HUDEP-2 (cell line): ENCODE results near the gene TBL2.
A peak's percentile ranks its signal among the peaks of the same experiment; 100 is the strongest.
"Not testable (repeated sequence)": the region's sequence is repeated elsewhere in the genome, so short reads cannot be mapped to it uniquely, and the experiment has no call there.

Experiments used
- DNase-seq, 76 experiments: peaks; one replicate each; lab custom pipeline; 2025; ENCODE audit not compliant: unreplicated experiment in 76 of 76; lab: John Stamatoyannopoulos, UW

TBL2 gene

DNA sequence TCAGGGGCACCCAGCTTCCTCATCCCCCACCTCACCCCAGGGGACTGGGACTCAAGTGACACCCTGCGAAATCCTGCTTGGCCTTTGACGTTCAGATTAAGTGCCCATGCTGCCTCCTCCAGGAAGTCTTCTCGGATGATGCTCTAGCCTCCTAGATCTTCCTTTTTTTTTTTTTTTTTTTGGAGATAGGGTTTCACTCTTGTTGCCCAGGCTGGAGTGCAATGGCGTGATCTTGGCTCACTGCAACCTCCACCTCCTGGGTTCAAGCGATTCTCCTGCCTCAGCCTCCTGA is 29.3 kb upstream of the TBL2 start:
- not testable (repeated sequence) for DNase-seq

DNA sequence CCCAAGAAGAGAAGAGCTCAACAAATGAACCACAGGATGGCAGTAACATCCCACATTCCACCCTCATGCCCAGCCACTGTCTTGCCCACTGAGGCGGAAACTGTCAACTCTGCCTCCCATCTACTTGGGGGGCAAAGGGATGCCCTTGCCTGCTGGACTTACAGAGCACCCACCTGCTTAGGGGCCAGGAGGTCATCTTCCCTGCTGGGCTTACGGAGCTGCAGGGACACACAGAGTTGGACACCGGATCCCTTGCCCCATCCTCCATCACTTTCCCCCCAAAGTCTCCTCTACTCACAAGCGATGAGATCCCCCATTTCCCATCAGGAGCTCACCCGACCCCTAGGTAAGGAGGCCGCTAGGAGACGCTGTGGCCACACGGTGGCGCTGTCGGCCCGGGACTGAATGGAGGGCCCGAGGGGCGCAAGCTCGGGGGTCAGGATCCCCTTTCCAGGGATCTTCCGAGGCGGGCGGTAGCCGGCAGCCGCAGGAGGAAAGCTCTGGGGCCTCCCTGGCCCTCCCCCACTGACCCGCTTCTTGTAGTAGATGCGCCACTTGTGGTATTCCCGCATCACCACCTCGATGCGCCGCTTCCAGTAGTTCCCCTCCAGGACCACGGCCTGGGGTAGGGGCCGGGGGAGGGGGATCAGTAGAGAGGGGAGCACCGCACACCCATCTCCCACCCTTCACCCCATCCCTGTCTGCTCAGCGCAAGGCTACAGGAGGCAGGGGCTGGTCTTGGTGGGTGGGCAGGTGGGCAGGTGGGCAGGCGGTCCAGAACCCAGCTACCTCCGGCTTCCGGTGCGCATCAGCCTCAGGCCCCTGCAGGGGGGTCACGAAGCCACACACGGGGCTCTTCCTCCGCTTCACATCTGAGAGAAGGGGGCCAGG is 28.7 kb upstream of the TBL2 start:
- DNase-seq: peak in 36 of 76 experiments; percentile 4 to 50 (median 22)

DNA sequence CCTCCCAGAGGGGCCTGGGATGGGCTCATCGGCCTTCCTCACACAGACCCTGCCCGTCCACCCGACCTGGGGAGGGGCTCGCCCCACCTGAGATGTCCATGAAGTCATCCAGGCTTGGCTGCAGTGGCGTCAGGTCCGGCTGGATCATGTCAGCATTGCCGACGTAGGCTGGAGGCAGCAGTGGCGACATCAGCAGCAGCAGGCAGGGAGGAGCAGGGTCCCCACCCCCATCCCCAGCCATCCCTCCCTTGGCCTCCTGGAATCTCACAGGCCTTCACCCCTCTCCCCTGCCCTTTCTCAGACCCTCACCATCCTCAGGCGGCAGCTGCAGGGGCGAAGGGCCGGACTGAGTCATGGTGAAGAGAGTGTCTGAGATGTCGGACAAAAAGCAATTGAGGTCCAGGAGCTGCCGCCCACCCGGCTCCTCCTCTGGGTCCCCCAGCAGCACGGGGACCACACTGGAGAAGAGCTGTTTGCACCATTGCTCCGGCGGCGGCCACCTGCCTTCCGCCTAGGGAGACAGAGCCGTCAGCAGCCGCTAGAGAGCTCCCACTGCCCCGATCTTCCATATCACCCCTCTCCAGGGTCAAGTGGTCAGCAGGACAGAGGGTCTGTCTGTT is 27.3 kb upstream of the TBL2 start:
- no peak for DNase-seq

DNA sequence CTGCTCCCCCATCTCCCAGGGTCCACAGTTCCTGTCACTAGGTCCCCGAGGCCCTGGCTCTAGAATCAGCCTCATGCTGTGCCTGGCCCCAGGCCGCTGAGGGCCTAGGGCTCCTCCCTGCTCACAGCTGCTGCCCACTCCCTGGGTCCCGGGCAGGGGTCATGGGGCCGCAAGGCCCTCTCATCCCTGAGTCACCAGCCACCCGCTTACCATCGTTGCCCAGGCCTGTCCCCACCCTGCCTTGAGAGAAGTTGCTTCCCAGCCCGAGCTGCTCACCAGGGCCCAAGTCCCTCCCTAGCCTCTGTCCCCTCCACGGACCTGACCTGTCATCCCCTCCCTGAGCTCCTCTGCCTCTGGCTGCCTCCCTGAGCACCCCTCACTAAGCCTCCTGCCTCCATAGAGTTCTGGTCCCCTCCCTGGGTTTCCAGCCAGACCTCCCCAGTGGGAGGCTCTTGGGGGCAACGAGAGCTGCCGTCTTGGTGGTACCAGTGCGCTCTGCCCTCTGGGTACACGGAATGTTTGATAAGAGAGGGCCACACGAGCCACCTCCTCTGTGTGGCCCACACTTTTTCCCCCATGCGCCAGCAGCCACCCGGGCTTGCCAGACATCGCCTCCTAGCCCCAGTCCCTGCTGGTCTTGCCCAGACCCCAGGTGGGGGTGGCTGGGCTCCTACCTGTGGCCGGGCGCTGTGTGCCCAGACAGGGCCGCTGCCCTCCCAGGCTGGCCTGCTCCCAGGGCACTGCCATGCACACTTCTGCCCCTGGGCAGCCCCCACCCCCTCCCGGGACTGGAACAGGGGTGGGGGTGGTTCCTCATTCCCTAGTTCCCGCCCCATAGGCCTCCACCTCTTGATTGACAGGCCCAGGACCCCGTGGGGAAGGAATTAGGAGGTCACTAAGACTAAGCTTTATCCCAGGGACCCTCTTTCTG is 24.6 kb upstream of the TBL2 start:
- no peak for DNase-seq

DNA sequence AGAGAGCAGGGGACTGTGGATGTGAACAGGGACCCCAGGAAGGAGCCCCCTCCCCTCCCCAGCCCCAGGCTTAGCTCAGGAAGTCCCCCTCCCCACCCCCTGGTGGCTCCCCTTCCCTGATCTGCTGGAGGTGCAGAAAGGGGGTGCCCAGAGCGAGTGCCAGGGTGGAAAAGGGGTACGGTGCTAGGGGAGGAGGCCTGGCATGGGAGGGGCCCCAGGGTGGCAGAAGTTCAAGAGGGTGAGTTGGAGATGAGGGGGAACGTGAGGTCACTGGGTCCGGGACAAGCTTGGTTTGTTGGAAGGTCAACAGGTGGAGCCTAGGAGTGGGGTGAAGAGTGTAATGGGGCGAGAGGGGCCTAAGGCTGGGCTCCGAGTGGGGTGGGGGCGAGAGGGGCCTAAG is 21.5 kb upstream of the TBL2 start:
- no peak for DNase-seq

DNA sequence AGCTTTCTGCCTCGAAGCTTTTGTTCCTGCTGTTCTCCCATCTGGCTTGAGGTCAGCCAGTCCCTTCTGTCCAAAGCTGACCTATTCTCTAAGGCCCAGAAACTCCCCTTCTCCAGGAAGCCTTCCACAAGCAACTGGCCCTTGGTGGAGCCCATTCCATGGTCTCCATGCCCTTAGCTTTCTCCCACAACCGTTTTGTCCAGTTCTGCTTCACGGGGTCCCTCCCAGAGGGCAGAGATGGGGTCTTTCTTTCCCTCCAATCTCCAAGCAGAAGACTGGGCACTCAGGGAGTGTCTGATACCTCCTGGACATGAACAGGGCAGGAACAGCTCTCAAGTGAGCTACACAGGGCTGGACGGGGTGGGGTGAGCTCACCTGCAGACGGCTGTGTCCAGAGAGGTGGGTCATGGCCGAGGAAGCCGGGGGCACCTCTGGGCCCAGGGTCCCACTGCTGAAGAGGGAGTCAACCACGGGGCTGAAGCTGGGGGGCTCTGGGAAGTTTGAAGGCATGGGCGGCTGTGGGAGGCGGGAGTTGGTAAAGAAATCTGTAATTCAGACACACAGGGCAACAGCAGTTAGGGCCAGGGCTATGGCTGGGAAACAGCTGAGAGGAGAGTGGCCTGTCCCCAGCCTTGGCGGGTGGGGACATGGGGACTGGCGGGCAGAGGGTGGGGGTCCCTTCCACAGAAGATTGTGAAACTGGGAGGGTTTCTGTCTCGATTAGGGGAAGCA is 20.9 kb upstream of the TBL2 start:
- DNase-seq: no peak

DNA sequence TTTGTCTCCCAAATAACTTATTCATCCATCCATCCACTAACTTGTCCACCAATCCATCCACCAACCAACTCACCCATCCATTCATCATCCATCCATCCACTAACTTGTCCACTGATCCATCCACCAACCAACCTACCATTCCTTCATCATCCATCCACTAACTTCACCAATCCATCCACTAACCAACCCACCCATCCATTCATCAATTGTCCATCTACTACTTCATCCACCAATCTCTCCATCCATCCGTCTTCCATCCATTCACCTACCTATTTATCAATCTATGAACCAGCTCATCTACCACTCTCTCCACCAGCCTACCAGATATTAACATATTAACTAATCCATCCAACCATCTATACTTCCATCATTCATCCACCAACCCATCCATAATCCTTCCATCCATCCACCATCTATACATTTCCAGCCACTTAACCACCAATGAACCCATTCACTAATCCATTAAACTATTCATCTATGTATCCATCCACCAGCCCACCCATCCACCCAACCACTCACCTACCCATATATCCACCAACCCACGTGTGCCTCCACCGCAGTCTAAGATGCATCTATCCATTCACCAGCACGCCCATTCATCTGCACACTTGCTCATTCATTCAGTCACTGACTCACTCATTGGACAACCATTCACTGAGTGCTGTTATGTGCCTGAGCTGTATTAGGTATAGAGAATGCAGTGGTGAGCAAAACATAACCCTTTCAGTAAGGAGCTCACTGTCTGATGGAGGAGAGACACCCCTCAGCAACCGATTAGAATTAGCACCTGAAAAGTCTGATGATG is 19.8 kb upstream of the TBL2 start:
- no peak for DNase-seq

DNA sequence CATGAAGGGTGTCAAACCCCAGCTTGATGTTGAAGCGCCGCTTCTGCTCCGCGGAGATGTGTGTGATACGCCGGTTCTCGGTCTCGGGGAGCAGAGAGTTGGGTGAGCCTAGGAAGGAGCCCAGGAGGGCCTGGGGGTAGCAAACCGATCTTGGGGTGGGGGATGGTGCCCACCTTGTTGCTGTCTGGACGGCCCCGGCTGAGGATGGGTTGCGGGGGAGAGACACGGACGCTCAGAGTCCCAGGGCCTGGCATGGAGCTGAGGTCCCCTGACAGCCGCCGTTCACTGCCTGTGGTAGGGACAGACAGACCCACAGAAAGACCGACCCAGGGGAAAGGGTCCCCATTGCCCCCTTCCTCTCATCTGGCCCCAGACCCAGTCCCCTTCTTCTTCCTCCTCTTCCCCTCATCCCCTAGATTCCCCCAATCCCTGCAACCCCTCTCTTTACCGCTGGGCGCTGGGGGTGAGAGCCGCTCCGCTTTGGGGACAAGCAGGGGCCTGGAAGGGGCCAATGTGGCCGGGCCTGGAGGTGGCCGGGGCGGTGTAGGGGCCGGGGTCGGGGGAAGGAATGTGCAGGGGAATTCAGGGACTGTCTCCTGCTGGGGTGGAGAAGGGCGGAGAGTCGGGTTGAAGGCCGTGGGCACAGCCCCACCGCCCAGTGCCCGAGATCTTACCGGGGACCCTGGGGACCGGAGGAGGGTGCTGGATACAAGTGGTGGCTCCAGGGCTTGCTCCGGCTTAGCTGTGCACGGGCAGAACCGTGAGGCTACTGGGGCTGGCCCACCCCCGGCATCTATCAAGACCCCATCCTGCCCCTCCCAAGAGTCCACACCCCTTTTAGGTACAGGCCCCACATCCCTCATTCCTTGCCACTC is 18.0 kb upstream of the TBL2 start:
- no peak for DNase-seq

DNA sequence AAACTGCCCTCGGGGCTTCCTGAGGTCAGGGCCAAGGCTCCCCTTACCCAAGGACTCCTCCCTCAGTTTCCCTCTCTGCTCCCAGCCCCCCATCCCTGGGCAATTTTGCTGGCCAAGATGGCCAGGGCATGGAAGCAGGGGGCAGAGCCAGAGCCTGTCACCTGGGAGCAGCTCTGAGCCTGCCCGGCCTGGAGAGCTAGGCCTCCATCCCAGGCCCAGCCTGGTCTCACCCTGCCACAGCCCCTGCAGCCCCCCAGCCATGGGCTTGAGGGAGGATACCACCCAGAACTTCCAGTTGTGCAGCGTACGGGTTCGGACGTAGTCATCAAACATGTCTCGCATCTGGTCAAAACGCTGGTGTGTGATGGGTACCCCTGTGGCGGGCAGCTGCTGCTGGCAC is 17.0 kb upstream of the TBL2 start:
- DNase-seq: no peak

DNA sequence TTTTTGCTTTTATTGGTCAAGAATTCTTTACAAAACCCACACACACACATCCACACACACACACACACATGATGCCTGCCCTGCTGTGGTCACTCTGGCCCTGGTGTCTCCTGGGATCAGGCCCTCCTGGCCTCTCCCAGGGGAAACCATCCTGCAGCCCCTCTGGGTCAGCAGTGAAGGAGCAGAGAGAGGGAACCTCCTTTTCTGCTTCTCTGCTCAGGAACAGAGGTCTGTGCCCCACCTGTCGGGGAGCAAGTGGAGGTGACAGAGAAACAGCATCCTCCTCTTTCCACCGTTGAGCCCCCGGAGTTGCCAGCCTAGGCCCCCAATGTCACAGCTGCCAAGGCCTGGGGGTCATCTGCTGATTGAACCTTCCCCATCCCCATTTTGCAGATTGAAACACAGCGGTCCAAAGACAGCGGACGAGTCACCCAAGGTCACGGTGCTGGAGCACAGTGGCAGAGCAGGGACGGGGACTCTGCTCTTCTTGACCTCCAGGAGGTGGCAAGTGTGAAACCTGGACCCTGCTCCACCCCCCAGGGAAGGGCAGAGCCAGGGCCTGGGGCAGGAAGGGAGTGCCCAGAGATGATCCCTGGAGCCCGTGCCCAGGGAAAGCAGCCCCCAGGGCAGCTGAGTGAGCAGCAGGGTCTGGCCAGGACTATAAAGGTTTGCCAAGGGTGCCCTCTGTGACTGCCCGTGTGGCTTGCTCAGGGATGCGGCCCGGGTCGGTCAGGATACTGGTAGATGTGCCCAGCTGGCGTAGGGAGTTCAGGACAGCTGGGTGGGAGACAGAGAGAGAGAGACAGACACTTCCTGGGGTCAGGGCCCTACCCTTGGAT is 15.0 kb upstream of the TBL2 start:
- no peak for DNase-seq

DNA sequence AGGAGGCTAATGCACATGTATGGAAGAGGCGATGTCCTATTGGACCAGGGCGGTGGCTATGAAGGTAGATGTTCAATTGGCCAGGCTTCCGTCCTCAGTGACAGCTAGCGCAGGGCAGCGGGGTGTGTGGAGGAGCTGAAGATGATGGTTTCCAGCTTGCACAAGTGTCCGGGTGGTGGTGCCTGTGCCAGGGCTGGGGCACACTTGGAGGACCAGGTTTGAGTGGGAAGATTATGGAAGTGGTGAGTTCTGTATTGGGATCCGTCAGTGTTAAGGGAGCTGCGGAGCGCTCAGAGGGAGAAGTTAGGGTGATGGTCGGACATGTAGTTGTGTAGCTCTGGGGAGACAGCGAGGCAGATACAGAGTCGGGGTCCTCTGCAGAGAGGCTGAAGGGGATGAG is 8.5 kb upstream of the TBL2 start:
- DNase-seq: no peak

DNA sequence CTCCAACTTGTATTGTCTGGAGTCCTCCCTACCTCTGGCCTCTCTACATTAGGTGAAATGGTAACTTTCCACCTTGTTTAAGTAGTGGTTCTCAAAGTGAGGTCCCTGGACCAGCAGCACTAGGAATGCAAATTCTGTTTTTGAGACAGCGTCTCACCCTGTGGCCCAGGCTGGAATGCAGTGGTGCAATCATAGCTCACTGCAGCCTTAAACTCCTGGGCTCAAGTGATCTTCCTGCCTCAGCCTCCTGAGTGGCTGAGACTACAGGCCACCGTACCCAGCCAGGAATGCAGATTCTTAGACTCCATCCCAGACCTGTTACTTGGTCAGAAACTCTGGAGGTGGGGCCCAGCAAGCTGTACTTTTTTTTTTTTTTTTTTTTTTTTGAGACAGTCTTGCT is 6.8 kb upstream of the TBL2 start:
- DNase-seq: no peak

DNA sequence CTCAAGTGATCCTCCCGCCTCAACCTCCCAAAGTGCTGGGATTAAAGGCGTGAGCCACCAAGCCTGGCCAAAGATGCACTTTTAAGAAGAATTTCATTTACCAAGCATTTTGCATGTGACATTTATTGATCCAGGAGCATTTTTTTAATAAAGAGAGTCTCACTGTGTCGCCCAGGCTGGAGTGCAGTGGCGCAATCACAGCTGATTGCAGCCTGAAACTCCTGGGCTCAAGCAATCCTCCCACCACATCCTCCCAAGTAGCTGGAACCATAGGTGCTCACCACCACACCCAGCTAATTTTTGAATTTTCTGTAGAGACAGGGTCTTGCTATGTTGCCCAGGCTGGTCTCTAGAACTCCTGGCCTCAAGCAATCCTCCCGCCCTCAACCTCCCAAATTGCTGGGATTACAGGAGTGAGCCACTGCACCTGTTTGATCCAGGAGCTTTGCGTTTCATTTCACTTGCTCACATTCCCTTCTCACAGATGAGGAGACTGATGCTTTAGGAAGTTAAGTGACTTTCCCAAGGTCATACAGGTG is 4.4 kb upstream of the TBL2 start:
- DNase-seq: no peak

DNA sequence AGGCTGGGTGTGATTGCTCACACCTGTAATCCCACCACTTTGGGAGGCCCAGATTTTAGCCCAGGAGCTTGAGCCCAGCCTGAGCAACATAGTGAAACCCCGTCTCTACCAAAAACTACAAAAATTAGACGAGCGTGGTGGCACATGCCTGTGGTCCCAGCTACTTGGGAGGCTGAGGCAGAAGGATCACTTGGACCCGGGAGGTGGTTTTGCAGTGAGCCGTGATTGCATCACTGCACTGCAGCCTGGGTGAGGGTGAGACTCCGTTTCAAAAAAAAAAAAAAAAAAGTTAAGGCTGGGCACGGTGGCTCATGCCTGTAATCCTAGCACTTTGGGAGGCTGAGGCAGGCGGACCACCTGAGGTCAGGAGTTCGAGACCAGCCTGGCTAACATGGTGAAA is 2.6 kb upstream of the TBL2 start:
- DNase-seq: not testable (repeated sequence)

DNA sequence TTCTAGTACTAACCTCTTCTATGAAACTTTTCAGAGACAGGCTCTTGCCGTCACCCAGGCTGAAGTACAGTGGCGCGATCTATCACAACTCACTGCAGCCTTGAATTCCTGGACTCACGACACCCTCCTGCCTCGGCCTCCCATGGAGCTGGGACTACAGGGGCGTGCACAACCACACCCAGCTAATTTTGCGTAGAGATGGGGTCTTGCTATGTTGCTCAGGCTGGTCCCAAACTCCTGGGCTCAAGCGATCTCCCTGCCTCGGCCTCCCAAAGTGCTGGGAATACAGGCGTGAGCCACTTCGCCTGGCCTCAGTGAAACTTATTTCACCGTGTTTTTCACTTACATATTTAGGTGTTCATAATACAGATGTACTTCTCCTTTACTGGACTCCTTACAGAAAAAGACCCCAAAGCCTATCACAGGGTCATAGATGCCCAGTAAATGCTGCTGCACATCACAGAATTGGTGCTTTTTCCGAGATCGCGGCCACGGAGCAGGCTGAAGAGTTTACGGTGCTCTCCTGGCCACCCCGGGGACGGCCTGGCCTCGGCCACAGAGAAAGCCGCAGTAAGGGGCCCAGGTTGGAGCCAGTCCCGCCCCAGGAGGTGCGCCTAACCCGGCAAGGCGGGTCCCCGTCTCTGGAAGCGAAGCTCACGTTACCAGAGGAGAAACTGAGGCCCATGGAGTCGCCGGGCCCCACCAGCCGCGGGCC is 595 bp downstream of the TBL2 start:
- peak in 7 of 76 experiments; percentile 20 to 54 (median 37) for DNase-seq

DNA sequence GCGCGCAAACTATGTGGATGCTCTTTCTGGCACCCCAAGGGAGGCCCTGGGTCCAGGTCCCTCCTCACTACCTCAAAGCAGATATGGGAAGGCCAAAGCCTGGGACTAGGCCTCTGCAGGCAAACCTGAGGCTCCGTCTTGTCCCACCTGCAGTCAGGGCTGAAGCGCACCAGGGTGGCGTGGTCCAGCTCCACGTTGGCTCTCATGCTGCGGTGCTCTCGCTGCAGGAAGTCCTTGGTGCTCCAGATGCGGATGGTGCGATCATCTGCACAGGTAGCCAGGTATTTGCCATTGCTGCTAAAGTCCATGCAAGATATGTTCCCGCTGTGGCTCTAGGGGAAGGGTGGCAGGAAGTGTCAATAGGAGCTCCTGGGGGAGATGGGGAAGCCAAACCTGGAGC is 4.6 kb downstream of the TBL2 start:
- DNase-seq: no peak

DNA sequence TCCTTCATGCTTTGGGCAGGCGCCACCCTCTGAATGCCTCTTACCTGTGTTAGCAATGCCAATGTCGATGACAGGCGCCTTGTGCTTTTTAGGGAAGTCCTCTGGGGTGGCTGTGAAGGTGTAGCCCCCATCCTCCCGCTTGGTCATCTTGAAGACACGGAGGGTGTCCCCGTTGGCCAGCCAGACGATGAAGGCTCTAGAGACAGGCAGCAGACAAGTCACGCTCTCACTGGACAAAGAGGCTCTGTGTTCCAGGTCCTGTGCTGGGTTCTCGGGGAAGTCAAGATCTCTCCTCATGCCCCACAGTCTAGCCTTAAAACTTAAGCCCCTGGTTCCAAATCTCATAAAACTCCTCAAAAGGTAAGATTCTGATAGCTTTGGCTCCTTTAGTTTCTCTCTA is 5.1 kb downstream of the TBL2 start:
- DNase-seq: no peak
